Muscle of leg (tissue), 11 donors: ENCODE results near the gene HEPHL1. TPM values are rescaled to one million over a fixed set of nuclear protein-coding genes. Genes with fewer than 3 reads are reported as not detected.
A peak's percentile ranks its signal among the peaks of the same experiment; 100 is the strongest.

Source experiments
- DNase-seq: peaks from one replicate; pipeline ENCODE4 v3.0.0; 2013
- H3K27ac ChIP-seq: one replicate; pipeline ENCODE4 v1.5.1; 2013; ENCODE audit warnings: mild to moderate bottlenecking, low read length, control low read depth
- H3K27me3 ChIP-seq: one replicate; pipeline ENCODE4 v1.6.1; 2013; ENCODE audit warnings: low read length; ENCODE audit not compliant: control insufficient read depth, insufficient read depth
- H3K36me3 ChIP-seq: one replicate; pipeline ENCODE4 v1.6.1; 2013; ENCODE audit warnings: low read length; ENCODE audit not compliant: control insufficient read depth, insufficient read depth
- H3K4me1 ChIP-seq: one replicate; pipeline ENCODE4 v1.6.1; 2013; ENCODE audit warnings: low read length; ENCODE audit not compliant: control insufficient read depth, insufficient read depth
- H3K4me3 ChIP-seq: one replicate; pipeline ENCODE4 v1.5.1; 2013; ENCODE audit warnings: low read length, control low read depth
- H3K9me3 ChIP-seq: replicated peaks from 2 replicates; pipeline ENCODE4 v1.6.1; 2013; ENCODE audit warnings: low read depth, low read length; ENCODE audit not compliant: control insufficient read depth
- WGBS: methylation state at CpG from one replicate; pipeline ENCODE4 v1.1.5; 2013; ENCODE audit warnings: missing lambda C conversion rate; ENCODE audit not compliant: insufficient coverage; 5-methylcytosine and 5-hydroxymethylcytosine counted together
- polyA plus RNA-seq, 8 donors: library from polyadenylated mRNA; unstranded; fragments of 120-200 nt; gene quantifications; one replicate each; pipeline versions ENCODE4 v1.2.1 to v1.2.3, GENCODE V29; 2013; ENCODE audit warnings: inconsistent platforms in 1 of 8, low replicate concordance in 1 of 8; ENCODE audit not compliant: insufficient read length in 8 of 8, insufficient read depth in 1 of 8
- total RNA-seq: library from RNA; stranded (reverse); fragments of 120-200 nt; gene quantifications from one replicate; pipeline ENCODE4 v1.2.4, GENCODE V29; 2013

Gene HEPHL1
- total and polyA plus RNA-seq, 9 donors, result 0.02 to 0.04 (median 0.03) TPM; not detected in 4

GRCh38 chr11:94127638-94128037 lies 106.5 kb downstream of the HEPHL1 start:
- no peak for DNase-seq
- H3K9me3 ChIP-seq, result peaks cover 2% of the 10 kb centered on the region
- peaks cover 33% of the 10 kb centered on the region for H3K4me1 ChIP-seq
- no peaks in the 10 kb centered on the region for H3K27me3 ChIP-seq
- no peaks in the 10 kb centered on the region for H3K36me3 ChIP-seq
- H3K4me3 ChIP-seq, result peak overlapping the region; percentile 98
- peak overlapping the region; percentile 98 for H3K27ac ChIP-seq

- H3K36me3 ChIP-seq, result no peaks in the 10 kb centered on the region
- H3K4me1 ChIP-seq, result peaks cover 38% of the 10 kb centered on the region
- peak overlapping the region; percentile 98 for H3K27ac ChIP-seq
- H3K9me3 ChIP-seq, result peaks cover 2% of the 10 kb centered on the region
- peak overlapping the region; percentile 98 for H3K4me3 ChIP-seq
- 0% methylated on average over 20 of the region's 23 CpGs for WGBS
- H3K27me3 ChIP-seq, result no peaks in the 10 kb centered on the region
- no peak for DNase-seq
Measured at GRCh38 chr11:94128291-94128745, 107.2 kb downstream of the HEPHL1 start.

GRCh38 chr11:94128746-94129511 lies 107.8 kb downstream of the HEPHL1 start, which contains the start of gene PANX1:
PANX1 (plus strand) TSS chr11:94128841; CDS start chr11:94129313, 472 bp downstream.
- Histone ChIP-seq H3K27me3 (no peaks in the 10 kb centered on the region), H3K36me3 (no peaks in the 10 kb centered on the region), H3K9me3 (peaks cover 2% of the 10 kb centered on the region), H3K4me1 (peaks cover 42% of the 10 kb centered on the region), H3K27ac (peak within 1 kb of the TSS; percentile 98), H3K4me3 (peak within 1 kb of the TSS; percentile 98)
- under 1% methylated on average over 92 of the region's 92 CpGs for WGBS
- DNase-seq, result peak; percentile 94

GRCh38 chr11:94129512-94130297 lies 108.6 kb downstream of the HEPHL1 start:
- Histone ChIP-seq H3K36me3 (no peaks in the 10 kb centered on the region), H3K9me3 (peaks cover 2% of the 10 kb centered on the region), H3K4me1 (peaks cover 45% of the 10 kb centered on the region), H3K4me3 (peak overlapping the region; percentile 98), H3K27ac (peak overlapping the region; percentile 98), H3K27me3 (no peaks in the 10 kb centered on the region)
- peak; percentile 68 for DNase-seq
- 10% methylated on average over 14 of the region's 20 CpGs for WGBS

- DNase-seq, result peak; percentile 83
- no peaks in the 10 kb centered on the region for H3K36me3 ChIP-seq
- H3K4me1 ChIP-seq, result peaks cover 52% of the 10 kb centered on the region
- H3K9me3 ChIP-seq, result no peaks in the 10 kb centered on the region
- H3K4me3 ChIP-seq, result peak overlapping the region; percentile 98
- WGBS, result 65% methylated on average over 7 of the region's 7 CpGs
- no peaks in the 10 kb centered on the region for H3K27me3 ChIP-seq
- peak overlapping the region; percentile 98 for H3K27ac ChIP-seq
Measured at GRCh38 chr11:94130298-94131046, 109.3 kb downstream of the HEPHL1 start.

GRCh38 chr11:94131047-94131717 lies 110.0 kb downstream of the HEPHL1 start:
- H3K27me3 ChIP-seq, result no peaks in the 10 kb centered on the region
- H3K9me3 ChIP-seq, result no peaks in the 10 kb centered on the region
- H3K27ac ChIP-seq, result peak overlapping the region; percentile 25
- no CpG with 5 or more reads among the region's 3 CpGs for WGBS
- no peak for DNase-seq
- peaks cover 53% of the 10 kb centered on the region for H3K4me1 ChIP-seq
- no peaks in the 10 kb centered on the region for H3K36me3 ChIP-seq
- H3K4me3 ChIP-seq, result no peak overlapping the region

- H3K36me3 ChIP-seq, result no peaks in the 10 kb centered on the region
- peak; percentile 67 for DNase-seq
- 14% methylated on average over 1 of the region's 1 CpG for WGBS
- H3K27ac ChIP-seq, result peak overlapping the region; percentile 25
- H3K9me3 ChIP-seq, result no peaks in the 10 kb centered on the region
- H3K27me3 ChIP-seq, result no peaks in the 10 kb centered on the region
- H3K4me1 ChIP-seq, result peaks cover 55% of the 10 kb centered on the region
- H3K4me3 ChIP-seq, result no peak overlapping the region
Measured at GRCh38 chr11:94131718-94132115, 110.6 kb downstream of the HEPHL1 start.

GRCh38 chr11:94132152-94132558 lies 111.0 kb downstream of the HEPHL1 start:
- peak overlapping the region; percentile 20 for H3K27ac ChIP-seq
- H3K4me3 ChIP-seq, result no peak overlapping the region
- DNase-seq, result peak; percentile 43
- no peaks in the 10 kb centered on the region for H3K9me3 ChIP-seq
- H3K36me3 ChIP-seq, result no peaks in the 10 kb centered on the region
- H3K27me3 ChIP-seq, result no peaks in the 10 kb centered on the region
- peaks cover 55% of the 10 kb centered on the region for H3K4me1 ChIP-seq
- 74% methylated on average over 5 of the region's 5 CpGs for WGBS

GRCh38 chr11:94132823-94133408 lies 111.8 kb downstream of the HEPHL1 start:
- DNase-seq, result no peak
- no peaks in the 10 kb centered on the region for H3K9me3 ChIP-seq
- H3K27me3 ChIP-seq, result no peaks in the 10 kb centered on the region
- H3K4me1 ChIP-seq, result peaks cover 54% of the 10 kb centered on the region
- H3K27ac ChIP-seq, result no peak overlapping the region
- H3K36me3 ChIP-seq, result no peaks in the 10 kb centered on the region
- WGBS, result 71% methylated on average over 1 of the region's 4 CpGs
- H3K4me3 ChIP-seq, result no peak overlapping the region
